HG03442 (cell line): ENCODE data around the gene EXOC4.
"Not testable (repeated sequence)": the region's sequence is repeated elsewhere in the genome, so short reads cannot be mapped to it uniquely, and the experiment has no call there.

Source experiments
- ATAC-seq: cut with Tn5 transposase; IDR thresholded peaks from one replicate; pipeline ENCODE4 v1.9.1; 2021; ENCODE audit warnings: mild to moderate bottlenecking, moderate library complexity; ENCODE audit not compliant: unreplicated experiment

The EXOC4 gene

DNA sequence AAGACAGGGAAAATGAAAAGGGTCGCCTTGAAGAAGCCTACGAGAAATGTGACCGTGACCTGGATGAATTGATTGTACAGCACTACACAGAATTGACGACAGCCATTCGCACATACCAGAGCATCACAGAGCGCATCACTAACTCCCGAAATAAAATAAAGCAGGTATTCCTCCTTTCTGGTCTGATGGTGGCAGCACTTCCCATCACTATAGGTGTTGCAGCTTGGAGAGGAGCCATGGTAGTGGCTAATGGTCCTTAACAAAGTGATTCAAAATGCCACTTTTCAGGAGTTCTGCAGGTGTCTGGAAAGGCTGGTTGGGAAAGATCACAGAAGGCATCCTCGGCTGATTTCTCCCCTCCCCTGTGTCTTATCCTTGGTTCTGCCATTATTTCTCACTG is 22.1 kb downstream of the EXOC4 start:
- no peak for ATAC-seq

DNA sequence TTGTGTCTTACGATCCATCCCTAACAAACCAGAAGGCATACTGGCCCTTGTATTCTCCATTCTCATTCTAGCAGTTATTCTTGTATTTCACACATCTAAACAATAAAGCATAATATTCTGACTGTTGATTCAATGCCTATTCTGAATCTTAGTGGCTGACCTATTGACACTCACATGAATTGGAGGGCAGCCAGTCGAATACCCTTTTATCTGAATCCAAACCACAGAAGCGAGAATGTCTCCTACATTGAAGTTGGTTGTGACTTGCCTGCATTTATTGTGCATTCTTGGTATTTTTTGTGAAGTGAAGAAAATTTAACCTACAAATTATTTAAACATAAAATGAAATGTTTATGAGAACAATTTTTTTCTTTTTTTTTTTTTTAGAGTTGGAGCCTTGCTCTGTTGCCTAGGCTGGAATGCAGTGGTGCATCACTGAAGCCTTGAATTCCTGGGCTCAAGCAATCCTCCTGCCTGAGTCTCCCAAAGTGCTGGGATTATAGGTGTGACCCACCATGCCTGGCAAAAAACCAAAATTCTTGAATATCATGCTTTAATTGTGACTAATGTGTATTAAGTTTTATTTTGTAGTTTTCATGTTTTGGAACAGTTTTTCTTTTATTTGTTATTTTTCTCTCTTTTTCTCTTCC is 22.7 kb downstream of the EXOC4 start:
- no peak for ATAC-seq

DNA sequence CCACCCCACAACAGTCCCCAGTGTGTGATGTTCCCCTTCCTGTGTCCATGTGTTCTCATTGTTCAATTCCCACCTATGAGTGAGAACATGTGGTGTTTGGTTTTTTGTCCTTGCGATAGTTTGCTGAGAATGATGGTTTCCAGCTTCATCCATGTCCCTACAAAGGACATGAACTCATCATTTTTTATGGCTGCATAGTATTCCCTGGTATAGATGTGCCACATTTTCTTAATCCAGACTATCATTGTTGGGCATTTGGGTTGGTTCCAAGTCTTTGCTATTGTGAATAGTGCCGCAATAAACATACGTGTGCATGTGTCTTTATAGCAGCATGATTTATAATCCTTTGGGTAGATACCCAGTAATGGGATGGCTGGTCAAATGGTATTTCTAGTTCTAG is 26.1 kb downstream of the EXOC4 start:
- not testable (repeated sequence) for ATAC-seq

DNA sequence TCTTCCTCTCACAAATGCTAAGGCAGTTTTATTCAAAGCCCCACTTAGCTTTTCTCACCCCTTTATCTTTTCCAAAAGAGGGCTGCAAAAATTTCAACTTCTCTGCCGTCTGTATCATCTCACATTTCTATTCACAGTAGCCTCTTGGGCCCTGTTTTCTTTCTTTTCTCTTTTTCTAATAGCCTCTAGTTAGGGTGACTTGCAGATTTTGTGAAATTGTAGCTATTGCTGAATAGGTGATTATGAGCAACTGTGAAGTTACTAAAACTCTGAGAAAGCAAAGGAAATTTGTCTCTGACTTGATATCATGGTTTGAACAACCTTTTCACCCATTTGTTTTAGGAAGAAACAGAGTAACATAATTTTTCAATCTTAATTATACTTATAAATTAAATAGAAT is 29.2 kb downstream of the EXOC4 start:
- ATAC-seq: no peak

DNA sequence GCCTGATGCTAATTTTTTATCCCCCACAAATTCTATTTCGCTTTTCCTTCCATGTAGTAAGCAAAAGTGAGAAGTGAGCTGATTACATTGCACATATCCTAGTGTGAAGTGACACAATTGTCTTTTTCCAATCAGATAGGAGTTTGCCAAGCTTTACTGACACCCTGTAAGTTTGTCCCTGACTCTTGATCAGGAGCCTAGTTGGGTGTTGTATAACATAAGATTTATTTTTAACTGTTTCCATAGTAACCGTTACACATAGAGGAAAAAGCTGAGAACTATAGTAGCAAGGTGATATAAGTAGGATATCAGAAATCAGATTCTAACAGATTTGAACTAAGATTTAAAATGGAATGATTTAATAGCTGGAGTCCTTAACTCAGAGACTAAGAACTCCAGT is 31.2 kb downstream of the EXOC4 start:
- ATAC-seq: no peak

DNA sequence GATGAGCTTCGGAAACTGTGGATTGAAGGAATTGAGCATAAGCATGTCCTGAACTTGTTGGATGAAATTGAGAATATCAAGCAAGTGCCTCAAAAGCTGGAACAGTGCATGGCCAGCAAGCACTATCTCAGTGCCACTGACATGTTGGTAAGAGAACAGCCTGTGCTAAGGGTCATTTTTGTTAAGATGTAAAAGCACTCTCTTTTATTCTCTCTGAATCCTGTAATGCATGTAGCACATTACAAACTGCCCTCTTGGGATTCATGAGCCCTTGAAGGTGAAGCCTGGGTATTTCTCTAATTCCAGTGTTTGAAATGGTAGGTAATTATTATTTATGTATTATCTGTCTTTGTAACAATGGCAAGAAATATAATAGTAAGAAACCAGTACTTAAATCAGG is 36.1 kb downstream of the EXOC4 start:
- no peak for ATAC-seq

DNA sequence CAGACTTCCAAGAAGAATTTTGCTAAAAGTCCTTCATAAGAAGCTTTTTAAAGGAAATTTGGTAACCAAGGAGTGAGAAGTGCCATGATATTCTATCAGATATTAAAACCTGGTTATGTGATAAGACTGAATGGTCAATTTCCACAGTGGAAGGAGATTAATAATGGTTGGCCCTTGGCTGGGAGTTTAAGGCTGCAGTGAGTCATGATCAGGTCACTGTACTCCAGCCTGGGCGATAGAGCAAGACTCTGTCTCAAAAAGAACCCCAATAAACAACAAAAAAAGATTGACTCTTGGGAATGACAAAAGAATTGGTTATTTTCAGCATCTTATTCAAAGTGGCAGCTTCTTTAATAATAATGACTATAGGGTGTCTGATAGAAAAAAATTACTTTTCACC is 37.2 kb downstream of the EXOC4 start:
- no peak for ATAC-seq

DNA sequence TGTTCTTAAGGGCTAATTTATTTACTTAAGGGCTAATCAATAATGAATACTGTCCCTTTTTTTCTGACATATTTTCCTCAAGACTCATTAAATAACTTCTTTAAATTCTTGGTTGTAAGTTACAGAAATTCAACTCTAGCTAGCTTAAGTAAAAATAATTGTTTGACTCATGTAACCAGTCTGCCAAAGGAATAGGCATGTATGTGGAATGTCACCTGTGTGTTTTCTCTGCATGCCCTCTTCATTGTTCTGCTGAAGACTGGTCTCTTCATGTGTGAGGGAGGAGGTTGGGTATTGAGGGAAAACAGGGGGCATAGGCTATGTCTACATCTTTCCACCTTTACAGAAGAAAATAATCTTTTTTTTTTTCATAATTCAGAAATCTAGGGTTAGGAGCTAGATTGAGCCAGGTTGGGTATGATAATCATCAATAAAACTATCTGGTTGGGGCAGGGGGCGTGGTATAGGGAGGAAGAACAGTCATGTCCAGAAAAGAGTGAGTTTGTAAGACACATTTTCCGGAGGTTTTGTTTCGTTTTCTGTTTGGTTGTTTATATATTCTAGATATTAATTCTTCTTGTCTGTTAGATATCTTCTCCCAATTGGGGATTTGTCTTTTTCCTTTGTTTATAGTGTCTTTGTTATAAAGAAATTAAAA is 37.9 kb downstream of the EXOC4 start:
- ATAC-seq: no peak

DNA sequence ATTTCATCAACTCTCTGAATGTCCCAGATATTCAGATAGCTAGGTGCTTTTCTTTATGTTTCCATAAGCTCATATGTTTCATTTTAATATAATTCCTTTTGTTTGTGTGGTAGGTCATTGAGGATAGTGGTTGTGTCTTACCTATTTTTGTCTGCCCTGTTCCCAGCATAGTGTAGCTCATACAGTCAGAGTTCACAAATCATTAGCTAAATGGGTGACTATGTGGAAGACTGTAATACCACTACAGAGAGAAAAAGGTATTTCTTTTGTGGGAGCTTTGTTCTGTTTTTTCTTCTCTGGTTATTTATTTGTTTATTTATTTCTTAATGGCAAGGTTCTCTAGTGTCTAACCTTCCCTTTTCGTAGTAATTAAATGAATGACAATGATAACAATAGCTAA is 39.8 kb downstream of the EXOC4 start:
- no peak for ATAC-seq

DNA sequence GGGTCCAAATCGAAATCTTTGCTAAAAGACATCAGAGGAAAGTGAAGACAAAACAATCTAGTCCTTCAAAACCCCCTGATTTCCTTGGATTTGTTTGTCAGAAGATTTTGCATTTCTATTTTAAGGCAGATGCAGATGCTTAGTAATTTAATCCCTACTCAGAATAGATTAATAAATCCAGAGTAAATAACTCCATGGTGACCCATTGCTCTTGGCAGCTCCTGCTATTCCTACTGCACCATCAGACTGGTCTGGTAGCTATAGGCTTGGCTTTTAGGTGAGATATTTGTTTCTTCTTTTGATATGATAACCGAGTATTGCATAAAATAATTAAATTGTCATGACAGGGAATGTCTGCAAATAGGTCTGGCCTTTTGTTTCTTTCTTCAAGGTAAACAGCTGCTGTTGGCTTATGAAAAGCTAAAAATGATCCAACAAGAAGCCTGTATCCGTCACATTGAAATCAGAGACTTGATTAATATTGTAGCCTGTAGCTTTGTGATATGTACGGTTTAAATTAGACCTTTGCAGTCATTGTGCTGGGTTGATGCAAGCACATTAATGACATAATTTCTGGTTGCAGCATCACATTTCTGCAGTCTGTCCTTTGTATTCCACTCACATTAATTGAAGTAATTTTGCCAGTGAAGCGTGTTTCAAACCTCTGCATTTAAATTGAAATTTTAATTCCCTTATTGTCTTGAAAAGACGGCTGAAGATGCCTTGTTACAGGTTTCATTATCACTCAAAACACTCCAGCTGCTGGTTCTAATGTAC is 40.7 kb downstream of the EXOC4 start:
- ATAC-seq: no peak

DNA sequence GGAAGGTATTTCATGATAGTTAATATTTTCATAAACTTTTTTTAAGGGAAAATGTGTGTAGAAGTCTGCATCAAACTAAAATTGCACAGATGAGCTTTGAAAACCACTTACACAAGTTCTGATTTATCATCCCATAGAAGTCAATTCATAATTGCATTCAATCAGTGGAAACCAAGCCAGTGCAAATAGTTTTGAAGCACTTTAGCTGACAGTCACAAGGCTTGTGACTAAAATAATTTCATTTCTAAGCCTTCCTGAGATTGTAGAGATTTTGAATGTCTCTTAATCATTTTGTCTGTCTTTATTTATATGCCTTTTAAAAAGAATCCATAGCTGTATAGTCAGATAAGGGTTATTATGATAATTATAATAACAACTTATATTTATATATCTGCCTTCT is 41.4 kb downstream of the EXOC4 start:
- ATAC-seq: no peak

DNA sequence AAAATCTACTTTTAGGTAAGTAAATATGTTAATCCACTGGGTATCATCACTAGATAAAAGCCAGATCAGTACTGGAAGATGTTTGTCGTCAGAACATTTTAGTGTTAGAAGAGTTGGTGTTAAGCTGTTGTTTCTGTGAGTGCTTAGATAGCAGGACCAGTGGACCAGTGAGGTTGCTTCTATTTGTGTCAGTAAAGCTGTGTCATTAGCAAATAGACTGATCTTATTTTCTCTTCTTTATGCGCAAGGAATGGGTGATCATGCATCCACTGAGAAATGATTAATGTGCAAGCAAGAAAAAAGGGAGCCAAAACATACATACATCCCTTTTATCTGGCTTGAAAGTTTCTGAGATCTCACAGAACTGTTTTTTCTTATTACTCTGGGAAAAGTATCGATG is 42.6 kb downstream of the EXOC4 start:
- ATAC-seq: no peak

DNA sequence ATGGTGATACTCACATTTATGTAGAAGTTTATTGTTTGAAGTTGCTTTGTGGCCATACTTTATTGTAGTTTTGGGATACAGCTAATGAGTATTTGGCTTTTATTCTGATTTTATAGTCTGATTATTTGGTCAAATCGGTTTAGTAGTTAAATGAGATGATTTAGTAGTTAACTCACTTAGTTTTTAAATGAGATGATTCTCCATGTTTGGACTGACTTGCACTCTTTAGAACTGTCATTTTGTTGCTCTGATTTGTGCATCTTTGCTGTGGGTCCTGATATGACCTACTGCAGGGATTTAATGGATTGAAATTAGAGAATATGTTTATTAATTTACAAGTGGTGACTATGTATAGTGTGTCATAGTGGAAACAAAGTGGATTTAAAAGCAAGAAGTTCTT is 44.2 kb downstream of the EXOC4 start:
- ATAC-seq: no peak

DNA sequence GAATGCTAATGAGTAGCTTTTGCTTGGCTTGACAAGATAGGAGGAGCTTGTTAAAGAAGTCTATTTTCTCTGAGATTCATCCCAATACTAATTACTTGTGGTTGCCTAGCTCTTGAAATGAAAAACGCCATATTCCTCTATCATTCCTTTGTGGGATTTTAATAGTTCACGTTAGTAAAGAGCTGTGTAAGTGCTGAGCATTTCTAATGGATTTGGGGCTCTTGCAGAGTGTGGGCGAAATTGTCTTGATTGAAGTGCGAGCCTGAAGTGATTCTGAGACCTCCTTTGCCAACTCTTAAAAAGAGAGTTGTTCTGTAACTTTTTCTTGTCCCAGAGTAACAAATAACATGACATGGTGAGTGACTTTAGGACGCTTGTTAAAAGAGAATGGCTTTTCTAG is 45.2 kb downstream of the EXOC4 start:
- ATAC-seq: no peak

DNA sequence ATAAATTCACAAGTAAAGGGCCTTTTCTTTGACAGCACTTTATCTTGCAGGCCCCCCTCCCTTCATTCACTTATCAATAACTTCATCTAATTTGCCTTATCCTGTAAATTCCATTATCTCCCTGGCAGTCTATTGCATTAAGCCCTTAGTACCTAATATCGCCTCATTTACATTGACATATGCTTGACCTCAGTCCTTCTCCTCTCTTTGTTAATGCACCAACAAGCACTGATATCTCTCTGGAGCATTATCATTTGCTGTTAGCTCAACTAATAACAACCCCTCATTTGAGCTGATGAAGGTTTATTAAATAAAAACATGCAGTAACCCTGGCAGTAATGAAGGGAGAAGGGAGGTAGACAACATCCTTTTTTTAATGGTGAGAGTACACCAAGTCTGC is 46.8 kb downstream of the EXOC4 start:
- ATAC-seq: no peak

DNA sequence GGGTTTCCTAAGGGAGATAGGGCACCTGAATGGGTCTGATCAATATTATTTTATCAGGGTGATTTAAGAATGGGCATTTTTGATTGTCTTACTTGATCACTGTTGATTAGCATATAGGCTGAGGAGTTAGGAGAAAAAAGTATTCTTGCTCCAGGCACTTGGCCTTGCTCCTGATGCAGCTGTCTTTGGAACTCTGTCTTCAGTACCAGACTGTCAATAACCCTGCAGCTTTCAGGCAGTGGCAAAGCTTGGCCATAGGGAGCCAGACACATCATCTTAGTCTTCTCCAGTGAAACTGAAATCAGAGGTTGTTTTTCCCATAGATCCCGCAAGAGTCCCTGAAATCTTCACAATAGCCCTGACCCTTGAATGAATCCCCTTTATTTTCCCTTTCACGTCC is 47.2 kb downstream of the EXOC4 start:
- ATAC-seq: no peak

DNA sequence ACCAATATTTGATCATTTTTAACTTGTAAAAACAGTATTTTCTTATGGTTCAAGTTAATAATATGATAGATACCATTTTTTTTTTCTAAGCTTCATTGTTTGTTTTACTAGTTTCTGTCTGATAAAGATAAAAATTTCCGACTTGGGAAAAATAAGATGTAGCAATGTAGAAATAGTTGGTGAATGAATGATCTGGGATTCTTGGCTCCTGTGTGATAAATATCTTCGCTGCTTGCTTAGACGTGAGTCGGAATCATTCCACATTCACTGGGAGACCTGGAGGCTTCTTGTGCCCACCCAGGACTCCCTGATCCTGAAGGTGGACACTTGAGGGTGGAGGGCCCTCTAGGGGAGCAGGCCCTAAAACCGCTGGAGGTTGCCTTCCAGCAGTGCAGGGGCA is 47.9 kb downstream of the EXOC4 start:
- ATAC-seq: no peak

DNA sequence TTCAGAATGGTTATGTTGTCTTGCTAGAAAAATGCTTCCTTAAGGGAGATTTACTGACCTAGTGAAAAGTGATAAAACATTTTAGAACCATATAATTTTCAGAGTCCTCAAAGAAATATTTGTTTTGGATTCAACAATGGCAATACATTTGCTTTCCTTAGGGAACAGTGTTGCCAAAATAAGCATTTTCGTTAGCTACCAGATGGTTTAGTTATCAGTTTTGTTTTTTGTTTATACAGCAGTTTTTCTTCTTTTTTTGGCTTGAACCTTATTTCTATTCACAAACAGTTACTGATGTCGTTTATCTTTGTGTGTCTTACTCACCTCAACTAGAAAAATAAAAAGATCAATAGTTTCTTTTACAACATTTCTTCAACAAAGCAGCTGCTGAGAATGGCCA is 48.6 kb downstream of the EXOC4 start:
- no peak for ATAC-seq

DNA sequence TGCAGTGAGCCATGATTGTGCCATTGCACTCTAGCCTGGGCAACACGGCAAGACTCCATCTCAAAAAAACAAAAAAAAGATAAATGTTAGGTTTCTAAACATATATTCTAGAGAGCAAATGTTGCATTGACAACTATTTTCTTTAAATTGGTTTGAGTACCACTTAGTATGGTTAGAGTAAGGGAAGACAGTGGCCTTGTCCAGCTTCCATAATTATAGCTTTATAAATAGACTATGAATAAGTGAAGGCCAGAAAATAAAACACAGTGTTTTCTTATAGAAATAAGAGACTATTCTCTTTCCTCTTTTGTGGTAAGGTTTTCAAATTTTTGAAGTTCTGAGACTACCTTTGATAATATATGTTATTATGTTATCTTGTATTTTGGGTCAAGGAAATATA is 50.5 kb downstream of the EXOC4 start:
- no peak for ATAC-seq

DNA sequence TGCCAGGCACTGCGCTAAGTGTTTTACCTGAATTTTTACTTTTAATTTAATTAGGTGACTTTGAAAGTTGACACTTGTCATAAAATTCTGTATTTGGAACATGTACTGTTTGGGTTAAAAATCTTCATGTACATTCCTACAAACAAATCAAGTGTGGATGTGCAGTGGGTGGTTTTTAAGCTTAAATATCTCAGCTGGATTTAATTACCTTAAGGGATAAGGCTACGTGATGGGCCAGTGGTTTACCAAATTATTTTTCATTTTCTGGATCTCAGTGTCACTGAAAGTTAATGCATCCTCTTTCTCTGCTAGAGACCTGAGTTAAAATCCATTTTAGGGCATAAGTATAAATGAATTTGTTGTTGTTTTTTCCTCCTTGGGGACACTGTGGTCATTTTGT is 51.1 kb downstream of the EXOC4 start:
- no peak for ATAC-seq

DNA sequence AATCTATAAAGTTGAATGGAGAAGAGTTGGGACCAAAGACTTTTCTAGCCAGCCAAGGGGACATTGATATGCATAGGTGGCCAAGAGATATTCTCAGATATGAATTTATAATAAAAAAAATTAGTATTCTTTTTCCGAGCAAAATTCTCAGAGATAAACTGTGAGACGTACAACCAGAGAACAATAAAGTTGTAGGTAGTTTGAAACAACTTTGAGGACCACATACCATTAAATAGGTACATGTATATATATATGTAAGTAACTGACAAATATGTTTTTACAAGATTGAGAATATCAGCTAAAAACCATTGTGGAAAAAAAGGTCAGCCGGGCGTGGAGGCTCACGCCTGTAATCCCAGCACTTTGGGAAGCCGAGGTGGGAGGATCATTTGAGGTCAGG is 56.5 kb downstream of the EXOC4 start:
- ATAC-seq: no peak

DNA sequence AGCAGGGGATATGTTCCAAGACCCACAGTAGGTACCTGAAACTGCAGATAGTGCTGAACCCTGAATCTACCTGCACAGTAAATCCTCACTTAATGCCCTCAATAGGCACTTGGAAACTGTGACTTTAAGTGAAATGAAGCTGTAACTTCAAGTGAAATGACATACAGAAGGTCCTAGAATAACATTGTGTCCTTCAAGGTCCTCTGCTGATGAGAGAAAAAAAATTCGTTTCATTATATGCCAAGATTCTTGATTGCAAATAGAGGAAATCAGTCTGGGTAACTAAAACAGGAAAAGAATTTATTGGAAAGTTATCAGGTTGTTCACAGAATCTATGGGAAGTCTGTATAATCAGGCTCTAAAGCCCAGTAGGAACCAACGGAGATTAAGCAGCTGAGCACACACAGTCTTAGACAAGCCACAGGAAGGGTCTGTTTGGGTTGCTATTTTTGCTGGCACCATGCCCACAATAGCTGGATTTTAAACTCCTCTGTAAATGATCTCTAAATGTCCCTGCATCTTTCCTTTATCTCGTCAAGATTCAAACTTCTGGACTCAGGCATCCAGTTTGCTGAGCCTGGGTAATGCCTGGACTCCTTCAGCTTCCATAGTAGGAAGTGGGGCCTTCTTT is 57.5 kb downstream of the EXOC4 start:
- ATAC-seq: no peak
